ENCODE results near the gene FRMD5.

The FRMD5 gene

GRCh38 chr15:44159492-44159891 is 35.6 kb downstream of the FRMD5 start:
- DNase-seq, result no peak

GRCh38 chr15:44158111-44158510 is 37.0 kb downstream of the FRMD5 start:
- DNase-seq, result no peak

- DNase-seq, result no peak
Observed at GRCh38 chr15:44157679-44158078, 37.4 kb downstream of the FRMD5 start.

- no peak for DNase-seq
Observed at GRCh38 chr15:44153352-44153751, 41.7 kb downstream of the FRMD5 start.

- DNase-seq, result no peak
Observed at GRCh38 chr15:44149224-44149623, 45.8 kb downstream of the FRMD5 start.

- DNase-seq, result no peak
Observed at GRCh38 chr15:44148580-44148979, 46.5 kb downstream of the FRMD5 start.

- no peak for DNase-seq
Observed at GRCh38 chr15:44147636-44148035, 47.4 kb downstream of the FRMD5 start.

- no peak for DNase-seq
Observed at GRCh38 chr15:44145495-44145894, 49.6 kb downstream of the FRMD5 start.

- no peak for DNase-seq
Observed at GRCh38 chr15:44144992-44145391, 50.1 kb downstream of the FRMD5 start.

GRCh38 chr15:44144184-44144583 is 50.9 kb downstream of the FRMD5 start:
- DNase-seq, result no peak

GRCh38 chr15:44137750-44138149 is 57.3 kb downstream of the FRMD5 start:
- no peak for DNase-seq

GRCh38 chr15:44136991-44137477 is 58.0 kb downstream of the FRMD5 start:
- no peak for DNase-seq

- no peak for DNase-seq
Observed at GRCh38 chr15:44132057-44132456, 63.0 kb downstream of the FRMD5 start.

- no peak for DNase-seq
Observed at GRCh38 chr15:44130778-44131177, 64.3 kb downstream of the FRMD5 start.

GRCh38 chr15:44129911-44130310 is 65.2 kb downstream of the FRMD5 start:
- no peak for DNase-seq

GRCh38 chr15:44128443-44128842 is 66.6 kb downstream of the FRMD5 start:
- DNase-seq, result no peak

- DNase-seq, result no peak
Observed at GRCh38 chr15:44125879-44126278, 69.2 kb downstream of the FRMD5 start.

- DNase-seq, result no peak
Observed at GRCh38 chr15:44102675-44103254, 92.3 kb downstream of the FRMD5 start.

GRCh38 chr15:44101944-44102343 is 93.1 kb downstream of the FRMD5 start:
- no peak for DNase-seq

- DNase-seq, result no peak
Observed at GRCh38 chr15:44101286-44101685, 93.8 kb downstream of the FRMD5 start.

- no peak for DNase-seq
Observed at GRCh38 chr15:44099671-44100070, 95.4 kb downstream of the FRMD5 start.

GRCh38 chr15:44097552-44097951 is 97.5 kb downstream of the FRMD5 start:
- DNase-seq, result no peak

GRCh38 chr15:44096596-44096995 is 98.5 kb downstream of the FRMD5 start:
- DNase-seq, result no peak

GRCh38 chr15:44094781-44095180 is 100.3 kb downstream of the FRMD5 start:
- no peak for DNase-seq

- DNase-seq, result no peak
Observed at GRCh38 chr15:44093836-44094235, 101.2 kb downstream of the FRMD5 start.

Measured in activated CD4-positive, alpha-beta T cell treated with anti-CD3 and anti-CD28 coated beads for 4 hours (primary cell).